HG02884 (cell line): ENCODE data around the gene APOA1.
A peak's percentile ranks its signal among the peaks of the same experiment; 100 is the strongest.

Experiments used
- ATAC-seq: cut with Tn5 transposase; IDR thresholded peaks from one replicate; pipeline ENCODE4 v1.9.1; 2021; ENCODE audit warnings: mild to moderate bottlenecking, moderate library complexity; ENCODE audit not compliant: unreplicated experiment

Gene APOA1

DNA sequence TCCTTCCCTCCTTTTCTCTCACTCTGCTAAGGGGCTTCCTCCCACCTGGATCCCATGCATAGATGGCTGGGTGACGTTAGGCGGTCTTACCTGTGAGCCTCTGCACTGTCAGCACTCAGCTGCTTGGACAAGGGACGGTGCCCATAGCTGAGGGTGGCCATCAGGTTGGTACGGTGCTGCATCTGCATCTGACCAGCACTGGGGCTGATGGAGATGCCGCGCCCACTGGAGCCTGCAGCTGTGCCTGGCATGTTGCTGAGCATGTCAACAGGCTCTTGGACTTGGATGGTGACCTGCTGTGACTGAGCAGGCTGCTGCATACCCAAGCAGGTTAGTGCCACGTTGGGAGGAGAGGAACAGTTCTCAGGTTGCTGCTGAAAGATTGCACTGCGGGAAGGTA is 21.8 kb upstream of the APOA1 start:
- ATAC-seq: no peak

DNA sequence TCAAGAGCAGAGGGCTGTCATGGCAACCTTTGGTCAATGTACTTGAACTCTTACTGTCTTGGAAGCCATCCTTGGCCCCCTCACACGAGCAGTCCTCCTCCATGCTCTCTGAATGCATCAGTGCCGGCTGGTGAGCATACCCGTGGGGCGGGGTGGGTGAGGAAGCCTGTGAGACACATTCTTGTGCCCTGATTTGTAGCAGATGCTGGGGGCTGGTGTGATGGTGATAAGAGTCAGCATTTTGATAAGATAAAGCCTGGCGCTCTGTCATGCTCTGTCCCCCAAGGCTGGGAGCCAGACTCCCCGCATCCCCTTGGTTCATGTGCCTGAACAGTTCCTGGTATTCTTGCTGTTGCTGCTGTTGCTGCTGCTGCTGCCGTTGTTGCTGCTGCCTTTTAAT is 20.5 kb upstream of the APOA1 start:
- no peak for ATAC-seq

DNA sequence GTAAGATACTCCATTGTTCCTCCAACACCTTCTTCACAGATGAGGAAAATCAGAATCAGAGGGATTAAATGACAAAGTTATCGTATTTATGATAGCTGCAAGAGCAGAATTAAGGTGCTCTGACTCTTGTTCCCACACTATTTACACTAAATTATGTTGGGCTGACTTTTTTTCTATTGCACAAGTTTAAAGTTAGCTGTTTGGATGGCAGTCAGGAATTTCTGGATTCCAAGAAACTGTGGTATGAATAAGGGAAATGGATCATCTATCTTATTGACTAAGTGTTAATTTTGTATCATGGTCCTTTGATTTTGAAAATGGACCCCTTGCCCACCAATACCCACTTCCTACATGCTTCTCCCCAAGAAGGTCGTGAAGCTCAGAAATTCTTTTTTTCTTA is 19.9 kb upstream of the APOA1 start:
- ATAC-seq: no peak

DNA sequence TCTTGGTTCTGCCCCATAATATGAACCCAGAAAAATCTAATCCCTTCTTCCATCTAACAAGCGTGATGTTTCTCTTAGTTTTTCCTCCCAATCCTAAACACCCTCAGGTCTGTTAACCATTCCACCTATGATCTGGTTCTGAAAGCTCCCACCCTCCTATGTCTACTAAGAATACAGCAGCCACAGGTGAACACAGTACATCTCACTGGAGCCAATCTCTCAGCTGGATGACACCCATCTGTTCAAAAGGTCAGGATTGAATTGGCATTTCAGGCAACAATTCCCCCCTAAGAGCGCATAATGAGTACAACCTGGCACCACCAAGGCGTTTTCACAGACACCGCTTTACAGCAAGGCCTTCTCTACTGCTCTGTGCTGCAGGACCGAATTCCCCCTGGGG is 19.0 kb upstream of the APOA1 start:
- ATAC-seq: no peak

DNA sequence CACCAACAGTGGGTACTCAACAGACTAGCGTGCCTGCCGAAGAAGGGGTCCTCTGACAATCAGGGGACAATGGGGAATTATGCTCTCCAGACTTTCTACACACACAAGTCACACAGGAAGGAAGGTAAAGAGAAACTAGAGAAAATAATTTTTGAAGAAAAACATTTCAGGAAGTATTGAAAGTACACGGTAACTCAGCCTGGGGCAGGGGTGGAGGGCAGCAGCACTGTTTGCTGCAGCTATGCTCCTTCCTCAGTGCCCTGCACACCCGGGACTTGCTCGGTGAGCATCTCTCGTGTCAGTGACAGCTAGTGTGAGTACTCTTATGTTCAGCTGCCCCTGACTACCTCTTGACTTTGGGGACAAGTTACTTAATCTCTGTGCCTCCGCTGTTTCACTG is 18.0 kb upstream of the APOA1 start:
- no peak for ATAC-seq

DNA sequence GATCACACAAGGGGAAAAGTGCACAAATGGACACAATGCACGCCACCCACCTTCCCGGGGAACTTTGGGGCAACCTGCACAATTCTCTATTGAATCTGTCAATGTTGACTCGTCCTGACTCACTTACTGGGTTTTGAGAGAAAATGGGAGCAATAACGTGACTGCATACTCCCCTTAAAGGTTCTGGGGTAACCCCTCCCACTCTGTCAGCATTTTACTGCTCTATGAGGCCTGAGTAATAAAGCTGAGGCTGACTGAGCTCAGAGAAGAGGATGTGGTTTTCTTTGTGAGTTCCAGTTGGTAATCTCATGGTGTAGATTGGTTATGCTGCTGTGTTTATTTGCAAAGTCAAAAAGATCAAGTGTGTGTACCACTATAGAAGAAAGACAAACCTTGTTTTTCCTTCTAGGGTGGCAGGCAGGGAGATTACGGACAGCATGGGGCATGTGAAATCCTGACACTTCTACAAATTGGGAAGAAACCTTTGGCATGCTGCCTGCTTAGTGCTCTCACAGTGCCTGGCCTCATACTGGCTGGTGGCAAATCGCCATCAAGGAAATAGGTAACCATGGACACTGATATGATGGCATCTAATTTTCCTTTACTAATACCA is 16.1 kb upstream of the APOA1 start:
- ATAC-seq: peak; percentile 93

DNA sequence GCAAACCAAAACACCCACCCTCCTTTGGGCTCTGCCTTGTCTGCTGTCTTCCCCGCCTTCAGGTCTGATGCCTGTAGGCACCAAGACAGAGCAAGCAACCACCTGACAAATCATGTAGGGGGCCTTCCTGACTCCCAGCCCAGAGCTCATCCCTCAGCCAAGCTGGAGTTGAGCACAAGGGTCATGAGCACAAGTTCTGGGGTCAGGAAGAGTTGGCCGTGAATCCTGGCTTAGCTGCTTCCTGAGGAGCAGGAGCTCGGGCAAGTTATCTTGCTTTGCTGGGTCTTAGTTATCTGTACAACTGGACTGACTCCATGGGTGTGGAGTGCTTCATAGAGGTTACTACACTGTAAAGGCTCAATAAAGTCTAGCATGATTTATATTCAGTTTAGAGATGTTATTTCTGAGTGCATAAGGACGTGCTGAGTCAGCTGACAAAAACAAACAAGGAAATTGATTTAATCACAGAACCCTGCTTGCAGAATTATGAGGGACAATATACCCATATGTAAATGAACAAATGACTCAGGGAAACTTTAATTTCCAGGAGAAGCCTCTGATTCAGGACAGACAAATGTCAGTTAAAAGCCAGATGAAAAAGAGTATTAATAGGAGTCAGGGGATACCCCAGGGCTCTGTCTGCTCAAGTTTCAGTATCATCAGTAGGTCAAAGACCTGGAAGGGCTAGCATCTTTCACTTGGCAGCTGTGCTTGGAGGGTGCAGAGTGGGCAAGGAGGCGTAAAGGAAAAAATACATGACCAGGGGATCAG is 15.0 kb upstream of the APOA1 start:
- ATAC-seq: no peak

DNA sequence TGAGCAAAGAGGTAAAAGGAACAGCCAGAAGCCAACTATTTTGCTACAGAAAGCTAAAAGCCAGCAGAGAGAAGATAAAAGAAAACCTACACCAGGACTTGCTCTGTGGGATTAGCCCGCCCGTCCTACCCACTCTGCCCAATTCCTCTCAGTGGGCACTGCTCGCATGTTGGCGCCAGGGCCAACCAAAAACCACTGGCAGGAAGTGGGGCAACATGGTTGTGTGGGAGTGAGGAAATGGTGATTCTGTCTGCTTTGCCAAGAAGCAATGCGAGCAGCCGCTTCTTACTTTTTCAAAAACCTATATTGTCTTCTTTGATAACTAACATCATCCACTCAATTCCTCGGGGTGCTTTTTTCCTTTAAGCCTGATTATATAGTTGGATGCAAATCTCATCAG is 14.2 kb upstream of the APOA1 start:
- ATAC-seq: no peak

DNA sequence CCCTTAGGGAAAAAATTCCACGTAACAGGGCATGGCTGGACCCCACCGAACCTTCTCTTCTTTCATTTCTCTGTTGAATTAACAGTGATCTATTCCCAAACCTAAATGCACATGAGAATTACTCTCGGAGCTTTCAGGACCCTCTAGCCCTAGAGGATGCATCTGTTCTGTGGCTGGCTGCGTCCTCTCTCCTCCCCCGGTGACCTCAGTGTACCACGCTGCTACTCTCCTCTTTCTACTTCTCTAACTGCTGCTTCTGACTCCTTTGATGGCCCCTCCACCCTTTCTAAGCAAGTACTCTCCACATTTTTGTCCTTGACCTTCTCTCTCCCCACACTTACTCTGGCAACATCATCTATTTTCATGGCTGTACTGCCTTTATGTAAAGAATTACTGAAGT is 12.1 kb upstream of the APOA1 start:
- ATAC-seq: no peak

DNA sequence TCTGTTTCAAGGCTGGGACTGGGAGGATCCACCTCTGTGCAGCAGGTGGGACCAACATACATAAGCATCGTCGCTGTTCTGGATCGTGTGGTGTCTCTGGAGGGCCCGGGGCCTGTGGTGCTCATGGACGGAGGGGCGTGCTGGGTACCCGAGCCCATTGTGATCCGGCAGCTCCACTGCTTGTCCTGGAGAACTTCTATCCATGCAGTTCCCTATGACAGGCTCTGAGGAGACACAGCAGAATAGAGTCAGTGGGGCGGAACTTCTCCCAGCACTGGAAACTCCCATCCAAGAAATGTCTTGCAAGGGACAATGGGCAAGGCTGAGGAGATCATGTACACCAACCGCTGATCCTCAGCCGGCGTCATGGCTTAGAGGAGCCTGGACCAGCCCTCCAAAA is 11.6 kb upstream of the APOA1 start:
- ATAC-seq: no peak

DNA sequence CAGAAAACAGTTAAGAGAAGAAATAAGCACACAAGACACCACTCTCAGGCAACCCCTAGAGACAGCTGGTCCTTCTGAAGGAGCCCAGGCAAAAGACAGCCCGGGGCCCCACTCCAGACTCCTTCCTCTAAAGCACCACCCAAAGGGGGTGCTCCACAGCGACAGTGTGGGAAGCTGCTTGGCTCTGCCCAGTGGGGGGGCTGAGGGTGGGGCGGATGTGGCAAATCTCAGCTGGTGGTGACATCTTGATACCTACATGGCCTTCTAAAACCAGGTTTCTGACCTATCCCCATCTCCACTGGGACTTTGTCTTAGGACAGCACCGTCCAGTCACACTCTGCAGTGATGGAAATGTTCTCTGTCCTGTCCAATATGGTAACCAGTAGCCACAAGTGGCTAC is 10.2 kb upstream of the APOA1 start:
- no peak for ATAC-seq

DNA sequence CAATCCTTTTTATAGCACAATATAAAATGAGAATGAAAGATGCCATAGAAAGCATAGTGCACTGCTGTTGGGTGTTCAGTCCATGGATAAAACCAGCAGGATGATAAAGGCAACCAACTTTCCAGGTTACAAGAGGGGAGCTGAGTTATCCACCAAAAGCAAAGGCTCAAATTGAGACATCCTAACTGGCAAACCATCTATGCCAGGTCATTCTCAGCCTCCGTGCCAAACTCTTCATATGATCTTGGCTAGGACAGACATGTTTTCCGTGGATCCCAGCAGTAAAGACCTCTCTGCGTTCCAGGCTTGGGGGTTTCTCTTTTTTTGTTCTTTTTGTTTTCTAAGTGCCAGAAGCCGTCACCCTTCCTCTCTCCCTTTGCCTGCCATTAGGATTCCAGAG is 7.3 kb upstream of the APOA1 start:
- no peak for ATAC-seq

DNA sequence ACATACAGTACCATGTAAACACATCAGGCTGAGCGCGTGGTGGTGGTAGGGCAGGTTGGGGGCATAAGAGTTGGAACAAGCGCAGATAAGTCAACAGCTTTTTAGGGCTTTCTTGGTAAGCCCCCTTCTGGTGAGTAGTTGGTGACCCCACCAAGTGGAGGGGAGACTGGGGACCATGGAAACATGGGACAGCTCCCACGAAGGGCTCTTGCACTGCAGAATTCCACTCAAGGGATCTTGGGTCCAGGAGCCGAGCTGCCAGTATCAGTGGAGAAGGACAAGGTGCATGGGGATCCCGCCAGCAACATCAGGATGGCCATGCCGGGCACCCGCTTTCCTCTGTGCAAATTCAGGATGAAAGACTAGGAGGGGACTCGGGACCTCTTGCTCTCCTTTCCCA is 6.2 kb upstream of the APOA1 start:
- no peak for ATAC-seq

DNA sequence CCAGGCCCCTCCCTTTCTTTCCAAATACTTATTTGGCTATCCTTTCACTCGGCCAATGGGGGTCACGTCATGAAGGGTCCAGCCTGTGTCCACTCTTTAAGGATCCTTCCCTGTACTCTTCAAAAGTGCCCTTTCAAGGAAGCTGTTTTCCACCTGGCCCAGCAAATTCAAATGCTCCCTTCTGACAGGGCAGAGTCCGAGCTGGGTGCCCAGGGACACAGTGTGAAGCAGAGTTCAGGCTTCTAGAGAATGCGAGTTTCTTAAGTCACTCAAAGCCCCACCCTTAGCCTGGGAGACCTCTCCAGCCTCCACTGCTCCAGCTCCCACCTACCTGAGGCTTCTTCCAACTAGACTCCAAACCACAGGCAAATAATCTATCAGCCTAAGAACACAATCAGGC is 5.5 kb upstream of the APOA1 start:
- no peak for ATAC-seq

DNA sequence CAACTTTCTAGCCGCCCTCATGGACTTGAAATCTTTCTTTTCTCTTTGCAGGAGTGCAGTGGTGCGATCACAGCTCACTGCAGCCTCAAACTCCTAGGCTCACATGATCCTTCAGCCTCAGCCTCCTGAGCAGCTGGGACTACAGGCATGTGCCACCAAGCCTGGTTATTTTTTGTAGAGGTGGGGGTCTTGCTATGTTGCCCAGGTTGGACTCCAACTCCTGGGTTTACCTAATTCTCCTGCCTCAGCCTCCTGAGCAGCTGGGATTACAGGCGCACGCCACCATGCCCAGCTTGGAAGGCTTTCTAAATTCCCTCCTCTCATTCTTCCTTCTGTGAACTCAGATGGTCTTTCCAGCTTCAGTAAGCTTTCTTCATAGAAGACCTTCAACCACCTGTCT is 4.7 kb upstream of the APOA1 start:
- ATAC-seq: no peak

DNA sequence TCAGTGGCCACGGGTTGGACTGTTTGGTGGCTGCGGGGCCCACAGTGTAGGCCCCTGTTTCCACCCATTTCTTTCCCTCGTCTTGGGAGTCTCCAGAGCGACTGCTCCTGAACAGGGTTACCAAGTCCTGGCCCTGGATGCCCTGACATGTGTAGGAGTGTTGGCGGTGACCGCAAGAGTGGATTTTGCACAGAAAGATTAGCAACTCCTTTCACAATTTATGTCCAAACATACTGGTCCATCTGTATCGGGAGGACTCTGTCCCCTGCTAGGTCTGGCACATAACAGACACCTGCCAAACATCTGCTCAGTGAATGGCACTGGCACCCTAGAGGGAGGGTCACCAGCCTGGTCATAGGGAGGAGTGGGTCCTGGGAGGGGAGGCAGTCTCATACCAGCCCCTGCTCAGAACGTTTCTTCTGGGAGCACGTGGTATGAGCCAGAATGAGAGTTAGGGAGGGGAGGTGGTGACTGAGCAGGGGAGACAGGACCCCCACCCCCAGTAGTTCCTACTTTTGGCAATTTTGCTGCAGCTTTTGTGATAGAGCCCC is 3.4 kb upstream of the APOA1 start:
- no peak for ATAC-seq

DNA sequence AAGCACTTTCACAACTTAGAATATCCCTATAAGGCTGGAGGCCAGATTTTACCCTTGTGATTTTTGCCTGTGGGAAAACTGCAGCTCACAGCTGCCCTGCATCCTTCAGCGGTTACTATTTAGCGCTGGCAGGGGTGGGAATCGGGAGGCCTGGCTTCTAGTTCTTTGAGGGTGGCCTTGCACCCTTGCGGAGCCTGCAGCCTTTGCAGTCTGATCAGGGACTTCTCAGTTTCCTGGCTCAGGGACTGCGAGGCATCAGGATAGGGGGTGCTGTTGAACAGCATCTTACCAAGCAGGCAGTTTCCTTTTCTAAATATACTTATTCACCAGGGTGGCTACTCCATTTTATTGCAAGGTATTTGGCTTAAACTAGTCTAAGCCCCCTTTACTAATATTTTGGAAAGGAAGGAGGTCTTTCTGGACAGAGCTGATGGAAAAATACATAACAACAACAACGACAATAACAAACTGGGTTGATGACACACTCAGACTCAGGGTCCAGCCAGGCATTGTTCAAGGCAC is 2.9 kb upstream of the APOA1 start:
- ATAC-seq: no peak

DNA sequence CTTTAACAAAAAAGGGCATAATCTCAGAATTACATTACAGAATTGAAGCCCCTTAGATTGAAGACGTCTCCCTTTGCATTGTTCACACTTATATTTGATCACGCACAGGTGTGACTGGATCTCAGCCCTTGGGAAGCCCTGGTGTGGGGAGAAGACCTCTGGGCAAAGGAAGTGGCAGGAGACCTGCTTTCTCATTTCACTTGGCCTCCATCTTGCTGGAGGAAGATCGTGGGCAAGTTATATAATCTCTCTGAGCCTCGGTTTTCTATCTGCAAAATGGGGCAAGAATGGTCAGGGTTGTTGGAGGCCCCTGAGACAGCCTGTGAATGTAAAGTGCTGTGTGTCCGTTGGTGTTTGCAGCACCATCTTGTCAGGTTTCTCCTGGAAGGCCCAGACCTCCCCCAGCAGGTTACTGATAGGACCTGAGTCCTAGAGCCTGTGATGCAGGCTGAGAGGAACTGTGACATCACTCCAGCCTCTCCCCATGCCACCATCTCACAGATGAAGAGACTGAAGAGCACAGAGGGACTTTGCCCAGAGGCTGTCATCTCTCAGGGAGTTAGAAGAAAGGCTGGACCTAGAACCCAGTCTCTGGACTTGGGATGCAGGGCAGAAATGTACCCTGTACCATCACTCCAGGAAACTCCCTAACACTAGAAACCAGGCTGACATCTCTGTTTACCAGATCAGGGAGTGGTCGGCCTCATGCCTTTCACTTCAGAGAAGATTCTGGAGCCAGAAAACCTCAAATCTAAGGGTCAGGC is 1.1 kb upstream of the APOA1 start:
- no peak for ATAC-seq

DNA sequence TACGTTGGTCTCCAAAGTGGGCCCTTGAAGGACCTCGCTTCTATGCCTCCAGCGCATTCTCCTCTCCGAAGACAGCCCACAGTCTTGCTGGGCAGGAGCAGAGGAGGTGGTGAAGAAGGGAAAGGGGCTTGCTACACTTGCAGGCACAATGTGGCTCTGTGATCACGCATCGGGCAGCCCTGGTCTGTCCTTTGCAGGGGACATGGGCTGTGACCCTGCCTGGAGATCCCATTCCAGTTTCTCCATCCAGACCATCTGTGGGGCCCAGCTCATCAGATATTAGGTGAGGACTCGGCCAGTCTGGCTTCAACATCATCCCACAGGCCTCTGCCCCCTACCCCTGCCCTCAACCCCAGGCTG is 810 bp downstream of the APOA1 start:
- ATAC-seq: no peak

DNA sequence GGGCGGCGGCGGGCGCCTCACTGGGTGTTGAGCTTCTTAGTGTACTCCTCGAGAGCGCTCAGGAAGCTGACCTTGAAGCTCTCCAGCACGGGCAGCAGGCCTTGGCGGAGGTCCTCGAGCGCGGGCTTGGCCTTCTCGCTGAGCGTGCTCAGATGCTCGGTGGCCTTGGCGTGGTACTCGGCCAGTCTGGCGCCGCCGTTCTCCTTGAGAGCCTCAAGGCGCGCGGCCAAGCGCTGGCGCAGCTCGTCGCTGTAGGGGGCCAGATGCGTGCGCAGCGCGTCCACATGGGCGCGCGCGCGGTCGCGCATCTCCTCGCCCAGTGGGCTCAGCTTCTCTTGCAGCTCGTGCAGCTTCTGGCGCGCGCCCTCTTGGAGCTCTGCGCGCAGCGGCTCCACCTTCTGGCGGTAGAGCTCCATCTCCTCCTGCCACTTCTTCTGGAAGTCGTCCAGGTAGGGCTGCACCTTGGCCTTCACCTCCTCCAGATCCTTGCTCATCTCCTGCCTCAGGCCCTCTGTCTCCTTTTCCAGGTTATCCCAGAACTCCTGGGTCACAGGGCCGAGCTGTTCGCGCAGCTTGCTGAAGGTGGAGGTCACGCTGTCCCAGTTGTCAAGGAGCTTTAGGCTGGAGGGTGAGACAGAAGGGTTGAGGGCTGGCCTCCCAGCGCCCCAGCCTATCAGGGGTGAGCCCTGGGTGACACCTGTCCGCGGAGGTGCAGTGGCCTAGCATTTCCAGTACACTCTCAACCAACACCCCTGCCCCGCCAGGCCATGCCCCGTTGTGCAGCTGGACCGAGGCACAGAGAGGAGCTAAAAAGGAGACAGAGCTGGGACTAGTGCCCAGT is 1.4 kb downstream of the APOA1 start:
- ATAC-seq: peak; percentile 70
